GM11168 (cell line): ENCODE data around the gene GATD1.

Experiments
- in situ Hi-C: fragments of 300-500 bp; cut with MboI; formaldehyde crosslinking; loops from one replicate; pipeline ENCODE4 v1.12.0; 2022; ENCODE audit warnings: low sequenced_read_pairs; ENCODE audit not compliant: unreplicated experiment

GATD1 gene

DNA sequence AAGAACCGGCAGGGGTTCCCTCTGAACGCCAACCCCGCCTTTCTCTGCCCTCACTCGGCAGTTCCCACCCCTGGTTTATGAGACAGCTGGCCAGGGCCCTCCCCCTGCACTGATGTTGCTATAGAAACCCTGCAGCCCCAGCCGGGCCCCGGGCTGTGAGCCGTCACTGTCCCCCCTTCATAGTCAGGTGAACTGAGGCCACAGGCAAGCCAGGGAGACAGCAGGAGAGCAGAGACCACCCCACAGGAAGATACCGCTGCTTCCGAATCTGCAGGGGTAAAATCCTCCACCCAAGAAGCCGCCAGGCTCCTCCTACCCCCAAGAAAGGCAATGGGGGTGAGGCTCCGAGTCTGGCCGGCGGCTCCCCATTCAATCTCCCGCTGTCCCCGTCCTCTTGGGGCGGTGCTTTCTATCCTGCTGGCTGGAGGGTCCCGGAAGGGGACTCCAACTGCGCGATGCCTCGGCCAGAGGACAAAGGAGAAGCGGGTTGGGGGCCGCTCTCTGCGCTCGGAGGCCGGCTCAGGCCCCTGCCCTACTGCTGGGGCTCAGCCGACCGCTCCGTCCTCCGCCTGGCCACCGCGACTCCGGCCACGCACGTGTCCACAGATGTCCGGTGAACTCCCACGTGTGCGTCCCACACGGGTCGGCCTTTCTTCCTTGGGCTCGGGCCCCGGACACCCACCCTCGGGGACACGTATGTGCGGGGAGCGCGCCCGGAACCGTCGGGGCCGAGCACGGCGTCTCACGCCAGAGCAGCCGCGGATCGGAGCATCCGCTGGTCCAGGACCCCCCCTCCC lies 20.2 kb upstream of the GATD1 start:
- in situ Hi-C loops = no loop called here

- in situ Hi-C loops = no loop called here
Measured at GRCh38 chr11:796565-797295, 19.4 kb upstream of the GATD1 start.

- in situ Hi-C loops = no loop called here
Measured at GRCh38 chr11:795634-796564, 18.6 kb upstream of the GATD1 start.

- in situ Hi-C loops = no loop called here
Measured at GRCh38 chr11:794766-795633, 17.7 kb upstream of the GATD1 start.

DNA sequence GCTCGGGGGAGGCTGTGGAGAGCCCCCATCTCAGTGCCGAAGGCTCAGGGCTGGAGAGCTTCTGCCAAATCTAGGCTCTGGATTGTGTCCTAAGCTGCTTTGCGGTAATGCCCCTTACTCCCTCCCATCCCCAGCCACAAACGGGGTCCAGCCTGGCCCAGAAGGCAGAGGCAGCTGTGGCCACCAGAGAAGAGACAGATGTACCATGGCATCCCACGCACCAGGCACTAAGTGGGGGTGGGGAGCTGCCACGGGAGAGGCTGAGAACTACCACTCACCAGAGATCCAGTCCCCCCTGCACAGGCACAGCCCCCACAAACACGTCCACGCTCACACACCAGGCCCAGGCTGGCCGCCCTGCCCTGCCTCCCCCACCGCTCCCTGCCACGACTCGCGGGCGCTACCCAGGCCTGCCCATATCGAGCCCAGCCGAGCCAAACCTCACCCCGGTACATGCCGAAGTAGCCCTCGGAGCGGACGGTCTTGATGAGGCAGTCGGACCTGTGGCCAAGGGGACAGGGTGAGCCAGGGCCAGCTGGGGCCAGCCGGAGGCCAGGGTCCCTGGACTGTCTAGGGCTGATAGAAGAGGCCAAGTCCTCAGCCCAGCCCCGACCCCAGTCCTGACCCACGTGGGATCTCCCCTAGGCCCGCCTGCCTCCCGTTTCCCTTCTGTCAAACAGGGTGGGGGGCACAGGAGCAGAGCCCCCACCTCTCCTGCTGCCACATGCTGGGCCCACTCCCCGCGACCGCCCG lies 16.9 kb upstream of the GATD1 start:
- in situ Hi-C loops = no loop called here

DNA sequence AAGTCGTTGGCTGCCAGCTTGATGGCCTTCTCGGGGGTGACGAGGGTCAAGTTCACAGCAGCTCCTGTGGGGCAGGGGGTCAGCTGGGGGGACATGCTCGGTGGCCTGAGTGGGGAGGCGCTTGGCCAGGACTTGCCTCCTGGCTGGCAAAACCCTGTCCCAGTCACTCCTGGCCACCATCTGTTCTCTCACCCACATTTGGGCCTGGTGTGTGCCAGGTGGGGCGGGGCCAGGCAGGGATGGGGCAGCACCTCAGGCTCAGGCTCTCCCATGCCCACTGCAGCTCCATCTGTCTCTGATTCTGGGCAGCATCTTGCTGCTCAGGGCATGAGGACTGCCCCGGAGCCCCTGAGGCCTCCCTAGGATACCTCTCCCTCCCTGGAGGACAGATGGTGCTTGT lies 16.3 kb upstream of the GATD1 start:
- in situ Hi-C loops = no loop called here

DNA sequence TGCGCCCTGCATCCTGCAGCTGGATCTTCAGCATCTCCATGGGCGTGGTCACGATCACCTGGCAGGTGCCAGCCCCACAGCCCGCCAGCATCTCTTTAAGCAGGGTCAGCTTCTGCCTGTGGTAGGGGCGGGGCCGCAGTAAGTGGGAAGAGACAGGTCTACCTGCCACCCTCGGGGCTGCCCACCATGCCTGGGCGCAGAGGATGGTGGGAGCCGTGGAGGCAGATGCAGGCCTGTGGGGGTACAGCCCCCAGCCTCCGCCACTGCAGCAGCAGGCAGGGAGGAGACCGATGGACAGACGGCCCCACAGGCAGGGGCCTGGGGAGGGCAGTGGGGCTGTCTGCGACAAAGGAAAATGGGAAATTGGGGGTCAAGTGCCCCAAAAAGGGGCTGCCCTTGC lies 15.6 kb upstream of the GATD1 start:
- in situ Hi-C loops = no loop called here

DNA sequence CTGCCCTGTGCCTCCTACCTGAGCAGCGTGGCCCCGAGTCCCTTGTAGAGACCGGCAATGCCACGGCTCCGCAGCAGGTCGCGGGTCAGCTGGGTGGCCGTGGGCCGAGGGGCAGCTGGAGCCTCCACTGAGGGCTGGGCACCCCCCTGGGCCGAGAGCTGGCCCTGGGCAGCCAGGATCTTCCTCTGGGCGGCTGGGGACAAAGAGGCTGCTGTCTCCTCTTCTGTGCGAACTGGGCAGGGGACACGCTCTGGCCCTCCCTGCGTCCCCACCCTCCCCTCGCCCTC lies 15.2 kb upstream of the GATD1 start:
- in situ Hi-C loops = no loop called here

DNA sequence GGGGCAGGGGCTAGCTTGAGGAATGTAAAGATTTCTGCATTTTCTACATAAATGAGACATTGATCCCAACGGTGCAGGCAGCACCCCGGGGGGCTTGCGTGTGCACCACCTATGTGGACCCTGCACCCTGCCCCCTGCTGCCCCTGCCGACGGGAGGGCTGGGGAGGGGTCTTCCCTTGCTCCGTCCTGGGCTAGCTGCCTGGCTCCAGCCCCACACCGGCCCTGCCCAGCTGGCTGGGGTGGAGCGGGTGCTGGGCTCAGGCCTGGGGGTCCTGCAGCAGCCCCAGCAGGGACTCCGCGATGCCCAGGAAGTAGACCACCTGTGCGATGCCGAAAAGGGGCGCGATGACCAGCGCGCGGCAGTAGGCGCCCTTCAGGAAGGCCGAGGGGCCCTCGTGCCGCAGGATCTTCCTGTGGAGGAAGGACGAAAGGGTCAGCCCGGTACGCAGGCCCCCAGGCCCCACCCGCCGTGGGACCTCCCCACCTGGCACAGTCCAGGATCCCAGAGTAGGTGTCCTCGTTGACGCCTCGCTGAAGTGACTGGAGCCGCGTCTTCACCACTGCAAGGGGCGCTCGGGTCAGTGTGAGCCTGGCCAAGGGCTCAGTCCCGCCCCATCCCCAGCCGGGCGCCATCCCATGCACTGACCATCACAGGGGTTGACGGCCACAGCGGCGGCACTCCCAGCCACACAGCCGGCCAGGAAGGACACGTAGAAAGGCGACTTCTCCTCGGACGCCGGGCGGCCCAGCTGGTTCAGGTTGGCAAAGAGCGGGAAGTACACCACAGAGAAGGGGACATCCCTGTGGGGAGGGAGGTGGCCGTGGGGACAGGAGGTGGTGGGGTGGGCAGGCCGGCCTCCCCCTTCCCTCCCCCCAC lies 14.6 kb upstream of the GATD1 start:
- in situ Hi-C loops = no loop called here

GRCh38 chr11:790721-791564 lies 13.7 kb upstream of the GATD1 start:
- in situ Hi-C loops = no loop called here

- in situ Hi-C loops = no loop called here
Measured at GRCh38 chr11:789943-790342, 12.7 kb upstream of the GATD1 start, which contains the start of gene CEND1. Gene CEND1 (minus strand): TSS chr11:790090. CDS start chr11:788576, 1,514 bp downstream.

DNA sequence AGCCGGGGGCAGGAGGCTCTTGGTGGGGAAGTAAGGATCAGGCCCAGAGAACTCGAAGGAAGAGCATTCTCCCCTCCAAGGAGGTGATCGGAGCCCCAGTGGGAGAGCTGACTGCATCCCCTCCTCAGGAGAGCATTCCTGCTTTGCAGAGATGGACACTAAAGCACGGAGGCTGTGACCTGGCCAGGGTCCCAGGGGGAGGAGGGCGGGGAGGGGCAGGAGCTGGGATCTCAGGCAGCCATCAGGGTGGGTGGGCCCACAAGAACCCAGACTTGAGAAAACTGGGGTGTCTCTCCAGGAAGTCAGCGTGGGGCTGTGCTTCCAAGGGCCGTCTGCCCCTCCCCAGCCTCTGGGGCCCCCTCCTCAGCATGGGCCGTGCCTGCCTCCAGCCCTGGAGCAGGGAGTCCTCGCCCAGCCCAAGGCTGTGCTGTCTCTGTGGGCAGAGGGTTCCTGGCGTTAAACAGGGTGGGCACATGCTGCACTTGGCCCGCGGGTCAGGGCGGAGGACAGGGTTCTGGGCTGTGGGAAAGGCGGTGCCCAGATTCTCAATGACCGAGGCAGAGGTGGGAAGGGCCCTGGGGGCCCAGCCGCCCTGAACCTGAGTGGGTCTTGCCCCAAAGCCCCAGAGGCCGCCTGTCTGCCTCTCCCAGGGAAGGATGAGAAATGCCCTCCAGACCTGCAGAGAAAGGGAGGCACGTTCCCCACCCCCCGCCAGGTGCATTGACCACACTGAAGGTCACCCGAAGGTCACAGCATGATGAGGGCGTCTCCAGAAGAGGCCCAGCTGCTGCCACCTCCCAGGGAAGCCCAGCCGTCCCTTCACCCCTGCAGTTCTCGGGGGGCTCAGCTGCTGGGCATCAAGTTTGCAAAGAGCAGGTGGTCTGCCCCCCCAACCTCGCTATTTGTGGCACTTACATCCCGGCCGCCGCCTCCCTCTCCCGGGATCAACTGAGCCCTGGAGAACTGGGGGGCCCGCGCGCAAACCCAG lies 12.0 kb upstream of the GATD1 start:
- in situ Hi-C loops = no loop called here

DNA sequence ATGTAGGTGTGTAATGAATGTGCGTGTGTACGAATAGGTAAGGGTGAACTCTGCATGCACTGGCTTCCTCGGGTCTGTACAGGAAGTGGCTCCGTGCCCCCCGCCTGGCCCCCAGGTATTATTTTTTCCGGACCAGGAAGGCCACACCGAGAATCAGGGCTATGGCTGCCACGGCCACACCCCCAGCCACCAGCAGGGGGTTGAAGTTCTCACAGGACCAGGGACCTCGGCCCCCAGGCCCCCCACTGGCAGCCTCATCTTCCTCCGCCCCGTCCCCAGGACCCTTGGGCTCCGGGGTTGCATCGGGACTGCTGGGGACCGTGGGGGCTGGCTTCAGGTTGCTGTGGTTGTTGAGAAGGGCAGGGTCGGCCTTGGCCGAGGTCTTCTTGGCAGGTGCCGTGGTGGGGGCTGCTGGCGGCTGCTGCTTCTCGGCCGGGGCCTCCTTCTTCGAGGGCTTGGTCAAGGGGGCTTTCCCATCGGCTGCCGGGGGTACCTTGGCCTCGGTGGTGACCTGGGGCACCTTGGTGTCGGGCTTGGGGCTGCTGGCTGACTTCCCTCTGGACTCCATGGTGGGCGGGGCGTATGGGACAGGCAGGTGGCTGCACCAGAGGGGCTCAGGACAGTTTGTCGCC lies 10.8 kb upstream of the GATD1 start:
- in situ Hi-C loops = no loop called here

DNA sequence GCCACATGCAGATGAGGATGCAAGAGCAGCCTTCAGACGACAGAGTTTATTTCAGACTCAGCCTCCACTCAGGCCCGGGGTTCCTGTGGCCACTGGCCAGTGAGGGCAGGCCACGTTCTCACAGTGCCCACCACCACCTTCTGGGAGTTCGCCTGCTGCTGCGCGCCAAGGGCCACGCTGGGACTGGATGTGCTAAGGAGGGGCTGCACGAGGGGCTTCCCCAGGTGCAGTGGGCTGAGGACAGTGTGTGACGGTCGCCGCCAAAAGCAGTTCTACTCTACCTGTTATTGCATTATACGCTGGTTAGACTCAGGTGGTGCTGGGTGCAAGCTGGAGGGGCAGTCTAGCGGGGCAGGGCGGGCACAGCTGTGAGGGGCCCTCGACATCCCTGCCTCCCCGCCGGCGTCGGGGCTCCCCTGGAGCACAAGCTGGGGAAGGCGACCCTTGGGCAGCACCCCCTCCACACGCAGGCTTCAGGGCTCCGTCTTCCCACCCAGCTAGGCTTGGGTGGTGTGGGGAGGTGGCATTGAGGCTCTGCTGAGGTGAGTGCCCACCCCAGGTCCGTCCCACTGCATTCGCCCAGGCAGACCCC lies 9.9 kb upstream of the GATD1 start:
- in situ Hi-C loops = no loop called here
